Measurements from ENCODE around the gene TUBB4B. TPM values are rescaled to one million over a fixed set of nuclear protein-coding genes. Genes with fewer than 3 reads are reported as not detected.

The TUBB4B gene
- total RNA-seq, 1 donor from 2014 or later = 312 TPM

- Histone ChIP-seq H3K4me1 (peaks cover 30% of the 10 kb centered on the region), H3K4me3 (no peak overlapping the region), H3K9me3 (no peaks in the 10 kb centered on the region), H3K36me3 (no peaks in the 10 kb centered on the region), H3K27me3 (peaks cover 4% of the 10 kb centered on the region), H3K27ac (no peak overlapping the region)
- intact Hi-C loops (cut with DNase I) = no loop called here
- DNase-seq (ENCODE audit: extremely low spot score in 2 of 2) = no peak
- TF ChIP-seq POLR2A (IDR thresholded peaks at IDR 0.05) (no peak), CTCF (IDR thresholded peaks at IDR 0.05) (no peak), POLR2AphosphoS5 (IDR thresholded peaks at IDR 0.05; ENCODE audit: insufficient read depth in 1 of 2, low read depth in 1 of 2) (no peak)
Observed at GRCh38 chr9:137234055-137234697, 6.9 kb upstream of the TUBB4B start.

- Histone ChIP-seq H3K4me1 (peaks cover 36% of the 10 kb centered on the region), H3K27me3 (peaks cover 4% of the 10 kb centered on the region), H3K27ac (no peak overlapping the region), H3K9me3 (no peaks in the 10 kb centered on the region), H3K36me3 (no peaks in the 10 kb centered on the region), H3K4me3 (no peak overlapping the region)
- intact Hi-C loops (cut with DNase I) = no loop called here
- DNase-seq (ENCODE audit: extremely low spot score in 2 of 2) = no peak
- TF ChIP-seq CTCF (IDR thresholded peaks at IDR 0.05) (no peak), POLR2AphosphoS5 (IDR thresholded peaks at IDR 0.05; ENCODE audit: insufficient read depth in 1 of 2, low read depth in 1 of 2) (no peak), POLR2A (IDR thresholded peaks at IDR 0.05) (no peak)
Observed at GRCh38 chr9:137234758-137235423, 6.2 kb upstream of the TUBB4B start.

GRCh38 chr9:137235424-137236237, 5.5 kb upstream of the TUBB4B start:
- H3K27me3 ChIP-seq = peaks cover 4% of the 10 kb centered on the region

GRCh38 chr9:137236238-137236935, 4.7 kb upstream of the TUBB4B start:
- Histone ChIP-seq H3K27me3 (peaks cover 4% of the 10 kb centered on the region), H3K4me3 (peak overlapping the region; percentile 5 to 27), H3K4me1 (peaks cover 41% of the 10 kb centered on the region), H3K27ac (no peak overlapping the region), H3K36me3 (no peaks in the 10 kb centered on the region), H3K9me3 (no peaks in the 10 kb centered on the region)
- DNase-seq (ENCODE audit: extremely low spot score in 2 of 2) = no peak
- peak; percentile 40 to 49 for TF ChIP-seq POLR2AphosphoS5 (IDR thresholded peaks at IDR 0.05; ENCODE audit: insufficient read depth in 1 of 2, low read depth in 1 of 2)
- TF ChIP-seq POLR2A (IDR thresholded peaks at IDR 0.05) = no peak
- peak; percentile 88 to 98 (median 96) for TF ChIP-seq CTCF (IDR thresholded peaks at IDR 0.05)
- intact Hi-C loops (cut with DNase I) = no loop called here

More at GRCh38 chr9:137235424-137236237, 5.5 kb upstream of the TUBB4B start:
- no peak for DNase-seq (ENCODE audit: extremely low spot score in 2 of 2)
- no peak overlapping the region for H3K27ac ChIP-seq
- intact Hi-C loops (cut with DNase I) = no loop called here
- H3K36me3 ChIP-seq = no peaks in the 10 kb centered on the region
- peak overlapping the region; percentile 5 to 27 for H3K4me3 ChIP-seq
- H3K9me3 ChIP-seq = no peaks in the 10 kb centered on the region
- no peak for TF ChIP-seq POLR2A (IDR thresholded peaks at IDR 0.05)
- no peak for TF ChIP-seq CTCF (IDR thresholded peaks at IDR 0.05)
- TF ChIP-seq POLR2AphosphoS5 (IDR thresholded peaks at IDR 0.05; ENCODE audit: insufficient read depth in 1 of 2, low read depth in 1 of 2) = no peak
- peaks cover 41% of the 10 kb centered on the region for H3K4me1 ChIP-seq

Measured in vagina (tissue), 2 donors.